CD4-positive, alpha-beta memory T cell (primary cell): ENCODE measurements around the gene CACNA1D. TPM values are rescaled to one million over a fixed set of nuclear protein-coding genes. Genes with fewer than 3 reads are reported as not detected.

ENCODE experiments used
- CTCF ChIA-PET: fragments of 350-600 bp; sonication (Branson Sonifier 250); formaldehyde crosslinking; loops from one replicate; lab custom pipeline; 2021; ENCODE audit warnings: inconsistent platforms; ENCODE audit not compliant: partially characterized antibody; lab: Charles Lee
- POLR2A ChIA-PET: fragments of 350-600 bp; sonication (Branson Sonifier 250); formaldehyde crosslinking; loops from one replicate; lab custom pipeline; 2021; ENCODE audit not compliant: partially characterized antibody; lab: Charles Lee
- DNase-seq, 5 donors: peaks; one replicate each; pipeline versions ENCODE4 v3.0.0 to v3.0.0-alpha.2; 2020 to 2022; ENCODE audit warnings: mixed read lengths in 1 of 5
- H3K27ac ChIP-seq: one replicate; pipeline ENCODE4 v1.7.0; 2013; ENCODE audit warnings: low read depth, low read length
- H3K27me3 ChIP-seq: 2 replicates; pipeline ENCODE4 v1.7.0; 2013; ENCODE audit warnings: mild to moderate bottlenecking, low read length, moderate library complexity; ENCODE audit not compliant: insufficient read depth
- H3K36me3 ChIP-seq: 2 replicates; pipeline ENCODE4 v1.7.0; 2013; ENCODE audit warnings: mild to moderate bottlenecking, low read length, moderate library complexity; ENCODE audit not compliant: insufficient read depth
- H3K4me1 ChIP-seq: 2 replicates; pipeline ENCODE4 v1.7.0; 2013; ENCODE audit warnings: mild to moderate bottlenecking, low read length, moderate library complexity; ENCODE audit not compliant: insufficient read depth
- H3K4me3 ChIP-seq, 2 donors: one replicate each; pipeline ENCODE4 v1.7.0; 2013; ENCODE audit warnings: low read length in 2 of 2, mild to moderate bottlenecking in 1 of 2
- H3K9me3 ChIP-seq, 2 donors: one replicate each; pipeline ENCODE4 v1.7.0; 2013; ENCODE audit warnings: low read length in 2 of 2, control low read depth in 1 of 2; ENCODE audit not compliant: control insufficient read depth in 1 of 2
- H3K27ac Mint-ChIP-seq, 7 donors: one replicate each; pipeline ENCODE4 v1.8.0; 2020 to 2021; ENCODE audit warnings: mixed read lengths in 7 of 7, mild to moderate bottlenecking in 6 of 7, inconsistent platforms in 3 of 7, moderate library complexity in 3 of 7
- H3K27me3 Mint-ChIP-seq, 2 donors: one replicate each; pipeline ENCODE4 v1.8.0; 2020 to 2021; ENCODE audit warnings: mixed read lengths in 2 of 2
- H3K36me3 Mint-ChIP-seq, 2 donors: one replicate each; pipeline ENCODE4 v1.8.0; 2020 to 2021; ENCODE audit warnings: mixed read lengths in 2 of 2, inconsistent platforms in 1 of 2, mild to moderate bottlenecking in 1 of 2
- H3K4me1 Mint-ChIP-seq, 4 donors: one replicate each; pipeline ENCODE4 v1.8.0; 2020 to 2021; ENCODE audit warnings: mixed read lengths in 4 of 4, mild to moderate bottlenecking in 1 of 4
- H3K4me3 Mint-ChIP-seq, 8 donors: one replicate each; pipeline ENCODE4 v1.8.0; 2020 to 2021; ENCODE audit warnings: mixed read lengths in 8 of 8, mild to moderate bottlenecking in 7 of 8, moderate library complexity in 6 of 8, inconsistent platforms in 3 of 8
- H3K9me3 Mint-ChIP-seq, 8 donors: one replicate each; pipeline ENCODE4 v1.8.0; 2020 to 2021; ENCODE audit warnings: mixed read lengths in 8 of 8, mild to moderate bottlenecking in 5 of 8, inconsistent platforms in 3 of 8, moderate library complexity in 1 of 8
- intact Hi-C: fragments of 100-400 bp; cut with micrococcal nuclease; formaldehyde crosslinking; loops from one replicate; pipeline ENCODE4 v1.15.1; 2023
- polyA plus RNA-seq, 2 donors: library from polyadenylated mRNA; unstranded; fragments of 300-500 nt; fragmentation: Illumina TruSeq; gene quantifications; one replicate each; pipeline ENCODE4 v1.2.3, GENCODE V29; 2021
- total RNA-seq, 2 experiments: library from RNA; stranded (reverse); gene quantifications; one replicate each; pipeline ENCODE4 v1.2.3, GENCODE V29; 2021

Gene CACNA1D
- total and polyA plus RNA-seq, 4 experiments from 2014 or later: 0.06 TPM; not detected in 3

- Histone ChIP-seq H3K27me3 (no peaks in the 10 kb centered on the region), H3K9me3 (no peaks in the 10 kb centered on the region), H3K27ac (no peak overlapping the region), H3K4me3 (no peak overlapping the region), H3K4me1 (no peaks in the 10 kb centered on the region), H3K36me3 (no peaks in the 10 kb centered on the region)
- DNase-seq: no peak
- peaks cover 11 to 25% of the 10 kb centered on the region in 2 donors for H3K27me3 Mint-ChIP-seq
- ChIA-PET POLR2A (no interaction called here), CTCF (no interaction called here)
- H3K4me1 Mint-ChIP-seq: no peaks in the 10 kb centered on the region
- intact Hi-C loops: no loop called here
- no peak overlapping the region for H3K27ac Mint-ChIP-seq
- H3K36me3 Mint-ChIP-seq: no peaks in the 10 kb centered on the region
- H3K4me3 Mint-ChIP-seq: no peak overlapping the region
- H3K9me3 Mint-ChIP-seq: no peaks in the 10 kb centered on the region
Observed at GRCh38 chr3:53674582-53674981, 180.2 kb downstream of the CACNA1D start.

GRCh38 chr3:53675022-53675697, 180.7 kb downstream of the CACNA1D start:
- ChIA-PET CTCF (no interaction called here), POLR2A (no interaction called here)
- Mint-ChIP-seq H3K4me3 (no peak overlapping the region), H3K27ac (no peak overlapping the region), H3K4me1 (no peaks in the 10 kb centered on the region), H3K9me3 (no peaks in the 10 kb centered on the region), H3K27me3 (peaks cover 10 to 26% of the 10 kb centered on the region in 2 donors), H3K36me3 (no peaks in the 10 kb centered on the region)
- intact Hi-C loops: no loop called here
- Histone ChIP-seq H3K27me3 (no peaks in the 10 kb centered on the region), H3K9me3 (no peaks in the 10 kb centered on the region), H3K4me1 (no peaks in the 10 kb centered on the region), H3K27ac (no peak overlapping the region), H3K36me3 (no peaks in the 10 kb centered on the region), H3K4me3 (no peak overlapping the region)
- DNase-seq: no peak

- no peaks in the 10 kb centered on the region for H3K9me3 ChIP-seq
- ChIA-PET POLR2A (no interaction called here), CTCF (no interaction called here)
- intact Hi-C loops: no loop called here
- H3K36me3 ChIP-seq: no peaks in the 10 kb centered on the region
- Mint-ChIP-seq H3K4me1 (no peaks in the 10 kb centered on the region), H3K27me3 (peaks cover 16 to 26% of the 10 kb centered on the region in 2 donors), H3K36me3 (no peaks in the 10 kb centered on the region), H3K9me3 (no peaks in the 10 kb centered on the region), H3K4me3 (no peak overlapping the region), H3K27ac (no peak overlapping the region)
- H3K4me3 ChIP-seq: no peak overlapping the region
- no peak overlapping the region for H3K27ac ChIP-seq
- DNase-seq: no peak
- H3K4me1 ChIP-seq: no peaks in the 10 kb centered on the region
- H3K27me3 ChIP-seq: no peaks in the 10 kb centered on the region
Observed at GRCh38 chr3:53675942-53676341, 181.5 kb downstream of the CACNA1D start.

- intact Hi-C loops: no loop called here
Observed at GRCh38 chr3:53677413-53677812, 183.0 kb downstream of the CACNA1D start.

GRCh38 chr3:53680028-53680427, 185.6 kb downstream of the CACNA1D start:
- Mint-ChIP-seq H3K9me3 (no peaks in the 10 kb centered on the region), H3K27ac (no peak overlapping the region), H3K4me3 (no peak overlapping the region), H3K36me3 (no peaks in the 10 kb centered on the region), H3K4me1 (no peaks in the 10 kb centered on the region), H3K27me3 (peaks cover 32 to 35% of the 10 kb centered on the region in 2 donors)
- DNase-seq: no peak
- ChIA-PET POLR2A (interaction anchor here (0.5 kb wide), 1 partner anchor 458 kb away, joined by 3 read pairs; no protein-coding TSS in a partner anchor), CTCF (interaction anchor here (0.8 to 1.2 kb wide), 3 partner anchors 10 to 30 kb away, joined by 3 to 6 read pairs (median 3); no protein-coding TSS in a partner anchor)
- no peaks in the 10 kb centered on the region for H3K4me1 ChIP-seq
- H3K27ac ChIP-seq: no peak overlapping the region
- no peak overlapping the region for H3K4me3 ChIP-seq
- no peaks in the 10 kb centered on the region for H3K27me3 ChIP-seq
- H3K9me3 ChIP-seq: no peaks in the 10 kb centered on the region
- intact Hi-C loops: no loop called here
- no peaks in the 10 kb centered on the region for H3K36me3 ChIP-seq

More at GRCh38 chr3:53677413-53677812, 183.0 kb downstream of the CACNA1D start:
- POLR2A ChIA-PET: no interaction called here
- no peak overlapping the region for H3K4me3 ChIP-seq
- no peaks in the 10 kb centered on the region for H3K36me3 ChIP-seq
- Mint-ChIP-seq H3K27ac (no peak overlapping the region), H3K4me3 (no peak overlapping the region), H3K9me3 (no peaks in the 10 kb centered on the region), H3K4me1 (no peaks in the 10 kb centered on the region), H3K36me3 (no peaks in the 10 kb centered on the region), H3K27me3 (peaks cover 24 to 36% of the 10 kb centered on the region in 2 donors)
- H3K4me1 ChIP-seq: no peaks in the 10 kb centered on the region
- no peaks in the 10 kb centered on the region for H3K27me3 ChIP-seq
- CTCF ChIA-PET: no interaction called here
- no peak overlapping the region for H3K27ac ChIP-seq
- no peak for DNase-seq
- no peaks in the 10 kb centered on the region for H3K9me3 ChIP-seq

DNA sequence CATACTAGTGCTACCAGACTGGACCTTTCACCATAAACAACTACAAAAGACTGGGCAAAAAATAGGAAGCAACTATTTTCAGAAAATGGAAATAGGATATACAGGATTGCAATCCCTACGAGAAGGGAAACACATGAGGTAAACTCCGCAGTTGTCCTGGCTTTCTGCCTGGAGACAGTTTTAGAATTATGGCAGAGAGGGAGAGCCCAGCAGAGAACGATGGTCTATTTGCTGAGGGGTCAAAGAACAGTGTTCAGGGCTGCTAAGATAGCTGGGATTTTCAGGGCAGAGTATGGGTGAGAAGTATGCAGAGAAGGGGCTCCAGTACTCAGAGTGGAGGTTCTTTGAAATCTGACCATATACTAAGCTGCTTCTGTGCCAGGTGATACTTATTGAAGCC, 188.4 kb downstream of the CACNA1D start:
- no peak for DNase-seq
- Mint-ChIP-seq H3K4me3 (no peak overlapping the region), H3K9me3 (no peaks in the 10 kb centered on the region), H3K4me1 (no peaks in the 10 kb centered on the region), H3K36me3 (no peaks in the 10 kb centered on the region), H3K27ac (no peak overlapping the region), H3K27me3 (peaks cover 27 to 30% of the 10 kb centered on the region in 2 donors)
- H3K4me1 ChIP-seq: no peaks in the 10 kb centered on the region
- H3K27ac ChIP-seq: no peak overlapping the region
- H3K36me3 ChIP-seq: no peaks in the 10 kb centered on the region
- POLR2A ChIA-PET: no interaction called here
- no peaks in the 10 kb centered on the region for H3K27me3 ChIP-seq
- intact Hi-C loops: no loop called here
- CTCF ChIA-PET: no interaction called here
- no peaks in the 10 kb centered on the region for H3K9me3 ChIP-seq
- H3K4me3 ChIP-seq: no peak overlapping the region

GRCh38 chr3:53688066-53688465, 193.7 kb downstream of the CACNA1D start:
- Mint-ChIP-seq H3K36me3 (no peaks in the 10 kb centered on the region), H3K27me3 (peaks cover 7 to 10% of the 10 kb centered on the region in 2 donors), H3K9me3 (no peaks in the 10 kb centered on the region), H3K27ac (no peak overlapping the region), H3K4me1 (no peaks in the 10 kb centered on the region), H3K4me3 (no peak overlapping the region)
- H3K36me3 ChIP-seq: no peaks in the 10 kb centered on the region
- POLR2A ChIA-PET: no interaction called here
- H3K27ac ChIP-seq: no peak overlapping the region
- CTCF ChIA-PET: interaction anchor here (1.0 kb wide), 1 partner anchor 17 kb away, joined by 3 read pairs; no protein-coding TSS in a partner anchor
- H3K4me3 ChIP-seq: no peak overlapping the region
- H3K27me3 ChIP-seq: no peaks in the 10 kb centered on the region
- intact Hi-C loops: no loop called here
- H3K4me1 ChIP-seq: no peaks in the 10 kb centered on the region
- no peak for DNase-seq
- no peaks in the 10 kb centered on the region for H3K9me3 ChIP-seq
